Fibroblast of peridontal ligament (primary cell): ENCODE measurements around the gene MEPCE.
A peak's percentile ranks its signal among the peaks of the same experiment; 100 is the strongest.

ENCODE experiments used
- DNase-seq: peaks from one replicate; pipeline ENCODE4 v3.0.0-alpha.2; 2010; ENCODE audit errors: extremely low read depth

Gene MEPCE

GRCh38 chr7:100464791-100465190 lies 35.2 kb downstream of the MEPCE start:
- DNase-seq: no peak

DNA sequence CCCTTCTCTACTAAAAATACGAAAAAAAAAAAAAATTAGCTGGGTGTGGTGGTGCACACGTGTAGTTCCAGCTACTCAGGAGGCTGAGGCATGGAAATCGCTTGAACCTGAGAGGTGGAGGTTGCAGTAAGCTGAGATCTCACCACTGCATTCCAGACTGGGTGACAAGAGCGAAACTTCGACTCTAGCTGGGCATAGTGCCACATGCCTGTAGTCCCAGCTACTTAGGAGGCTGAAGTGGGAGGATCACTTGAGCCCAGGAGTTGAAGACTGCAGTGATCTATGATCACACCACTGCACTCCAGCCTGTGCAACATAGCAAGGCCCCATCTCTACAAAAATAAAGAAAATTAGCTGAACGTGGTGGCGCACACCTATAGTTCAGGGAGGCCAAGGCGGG lies 35.7 kb downstream of the MEPCE start:
- DNase-seq: no peak

GRCh38 chr7:100465702-100466311 lies 36.2 kb downstream of the MEPCE start:
- DNase-seq: peak; percentile 69

- no peak for DNase-seq
Observed at GRCh38 chr7:100466653-100467605, 37.3 kb downstream of the MEPCE start.

DNA sequence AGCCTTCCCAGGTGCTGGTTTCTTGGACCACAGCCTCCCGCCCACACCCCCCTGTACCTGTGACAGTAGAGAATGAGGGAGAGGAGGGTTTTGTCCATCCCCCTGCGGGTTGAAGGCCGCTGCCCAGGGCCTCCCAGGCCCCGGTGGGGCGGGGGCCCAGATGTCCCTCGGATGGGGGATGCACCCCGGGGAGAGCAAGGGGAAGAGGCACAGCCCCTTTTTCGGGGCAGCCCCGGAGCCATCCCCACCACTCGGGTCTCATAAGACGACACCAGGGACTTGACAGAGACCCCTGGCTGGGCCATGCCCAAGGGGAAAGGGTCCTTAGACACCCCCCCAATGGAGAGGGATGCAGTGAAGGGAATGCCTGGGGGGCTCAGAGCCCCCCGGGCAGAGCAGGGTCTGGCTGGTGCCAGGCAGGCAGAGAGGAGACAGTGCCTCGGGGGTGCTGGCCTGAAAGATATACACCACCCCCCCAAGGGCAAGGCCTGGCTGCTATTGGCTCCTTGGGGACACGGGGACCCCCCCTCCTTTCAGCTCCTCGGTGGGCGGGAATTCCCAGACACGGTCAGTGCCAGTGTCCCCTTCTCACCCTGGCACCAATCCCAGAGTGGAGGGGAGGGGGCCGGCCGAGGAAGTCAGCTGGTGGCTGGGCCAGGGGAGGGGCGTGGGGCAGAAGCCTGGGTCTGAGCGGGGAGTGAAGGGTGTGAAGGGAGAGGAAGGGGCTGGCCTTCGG lies 38.2 kb downstream of the MEPCE start:
- no peak for DNase-seq

GRCh38 chr7:100469227-100470044 lies 39.8 kb downstream of the MEPCE start:
- peak; percentile 67 for DNase-seq

- DNase-seq: no peak
Observed at GRCh38 chr7:100471021-100471420, 41.4 kb downstream of the MEPCE start.

DNA sequence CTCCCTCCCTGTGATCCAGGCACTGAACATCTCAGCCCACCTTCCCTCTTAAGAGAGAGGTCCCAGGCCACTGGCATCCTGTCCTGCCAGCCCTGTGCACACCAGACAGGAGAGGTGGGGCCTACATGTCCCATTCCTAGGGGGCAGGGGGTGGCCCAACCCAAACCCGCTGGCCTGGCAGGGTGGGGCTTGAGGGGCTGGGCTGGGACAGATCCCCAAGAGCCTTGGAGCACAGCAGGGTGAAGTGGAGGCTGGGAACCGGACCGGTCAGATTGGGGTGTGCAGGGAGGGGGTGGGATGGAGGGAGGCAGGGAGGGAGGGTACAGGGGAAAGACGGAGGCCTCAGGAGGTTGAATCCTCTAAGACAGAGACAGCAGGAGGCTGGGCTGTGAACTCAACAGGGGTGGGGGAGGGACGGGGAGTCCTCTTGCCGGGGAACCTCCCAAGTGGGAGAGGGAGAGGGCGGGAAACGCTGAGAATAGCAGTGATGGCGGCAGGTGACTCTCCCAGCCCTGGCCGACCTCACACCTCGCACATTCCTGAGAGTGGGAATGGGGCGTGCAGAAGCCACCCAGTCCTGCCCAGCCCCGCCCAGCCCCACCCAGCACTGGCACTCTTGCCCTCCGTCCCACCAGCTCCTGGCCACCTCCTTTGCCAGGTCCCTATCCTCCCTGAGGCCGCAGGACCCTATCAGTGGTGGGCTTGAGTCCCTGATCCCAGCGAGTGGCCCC lies 42.7 kb downstream of the MEPCE start:
- no peak for DNase-seq

- DNase-seq: peak; percentile 20
Observed at GRCh38 chr7:100472854-100473499, 43.3 kb downstream of the MEPCE start.

DNA sequence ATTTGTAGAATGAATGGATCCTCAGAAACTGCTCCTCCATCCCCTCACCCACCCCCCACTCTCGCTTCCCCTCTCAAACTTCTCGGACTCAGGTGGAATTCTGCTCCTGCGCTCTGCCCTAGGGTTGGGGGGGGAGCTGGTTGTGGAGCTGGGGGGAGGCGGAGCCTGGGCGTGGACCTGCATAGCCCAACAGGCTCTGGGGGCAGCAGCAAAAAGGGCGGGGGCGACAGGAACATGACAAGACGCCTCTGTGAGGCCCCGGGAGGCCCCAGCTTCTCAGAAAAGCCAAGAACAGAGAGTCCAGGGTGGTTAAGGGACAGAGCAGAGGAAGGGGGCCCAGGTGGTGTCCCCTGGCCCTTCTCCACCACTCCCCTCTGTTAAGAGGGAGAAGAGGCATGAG lies 45.9 kb downstream of the MEPCE start:
- no peak for DNase-seq

GRCh38 chr7:100476101-100476780 lies 46.6 kb downstream of the MEPCE start:
- DNase-seq: no peak

DNA sequence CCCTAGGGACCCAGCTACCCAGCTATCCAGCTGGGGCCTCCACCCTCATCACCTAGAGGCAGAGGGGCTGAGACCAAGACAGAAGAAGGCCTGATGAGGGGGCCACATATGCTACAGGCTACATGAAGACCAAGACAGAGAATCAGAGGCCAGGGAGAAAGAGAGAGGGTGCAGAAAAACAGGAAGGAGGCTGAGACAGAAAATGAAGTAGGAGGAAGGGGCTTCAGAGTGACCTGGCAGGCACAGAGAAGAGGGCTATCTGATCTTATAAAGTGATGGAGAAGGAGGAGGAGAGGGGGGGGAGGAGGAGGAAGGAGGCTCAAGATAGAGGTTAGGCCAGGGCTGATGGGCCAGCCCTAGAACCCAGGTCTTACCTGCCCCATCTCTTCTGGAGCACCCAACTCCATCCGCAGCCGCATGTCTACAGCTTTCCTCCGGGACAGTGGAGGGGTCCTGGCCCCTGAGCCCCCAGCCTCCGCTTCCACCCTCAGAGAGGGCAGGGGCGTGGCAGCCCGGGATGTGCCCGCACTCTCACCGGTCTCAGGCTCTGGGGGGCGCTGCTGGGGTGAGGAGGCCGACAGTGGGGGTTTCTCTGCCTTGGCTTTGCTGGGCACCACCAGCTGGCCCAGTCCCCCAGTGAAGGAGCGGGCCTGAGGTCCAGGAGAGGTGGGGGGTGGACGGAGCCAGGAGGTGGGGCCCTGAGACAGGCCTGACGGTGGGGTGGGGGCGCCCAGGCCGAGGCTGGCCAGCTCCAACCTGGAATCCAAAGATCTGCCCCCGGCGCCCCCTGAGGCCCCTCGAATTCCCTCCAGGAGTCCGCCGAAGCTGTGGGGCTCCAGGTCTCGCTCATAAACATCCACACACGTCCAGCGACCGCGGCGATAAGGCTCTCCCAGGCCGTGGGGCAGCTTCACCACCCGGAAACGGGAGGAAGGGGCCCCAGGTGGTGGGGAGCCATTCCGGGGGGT lies 47.6 kb downstream of the MEPCE start:
- no peak for DNase-seq

DNA sequence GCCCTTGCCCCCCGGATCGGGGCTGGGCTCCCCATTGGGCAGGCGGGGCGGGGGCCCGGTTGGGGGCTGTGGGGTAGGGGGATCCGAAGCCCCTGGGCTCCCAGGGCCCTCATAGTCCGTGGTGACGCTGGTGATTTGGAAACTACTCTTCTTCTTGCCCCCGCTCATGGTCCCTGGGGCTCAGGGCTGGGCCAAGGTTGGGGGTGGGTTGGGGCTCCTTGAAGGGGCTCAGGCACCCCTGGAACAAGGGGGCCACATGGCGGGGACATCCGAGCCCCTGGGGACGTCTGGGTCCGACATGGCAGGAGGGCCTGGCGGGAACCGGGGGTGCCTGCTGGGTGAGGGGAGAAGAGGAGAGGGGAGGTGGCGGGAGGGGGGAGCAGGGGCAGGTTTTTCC lies 48.2 kb downstream of the MEPCE start:
- DNase-seq: no peak

- peak; percentile 89 for DNase-seq
Observed at GRCh38 chr7:100478958-100479660, 49.5 kb downstream of the MEPCE start, which contains the start of gene TSC22D4. TSS of gene TSC22D4 (minus strand) at chr7:100479214. CDS start at chr7:100478038, 1,176 bp downstream.

GRCh38 chr7:100481466-100481865 lies 51.8 kb downstream of the MEPCE start:
- DNase-seq: no peak

DNA sequence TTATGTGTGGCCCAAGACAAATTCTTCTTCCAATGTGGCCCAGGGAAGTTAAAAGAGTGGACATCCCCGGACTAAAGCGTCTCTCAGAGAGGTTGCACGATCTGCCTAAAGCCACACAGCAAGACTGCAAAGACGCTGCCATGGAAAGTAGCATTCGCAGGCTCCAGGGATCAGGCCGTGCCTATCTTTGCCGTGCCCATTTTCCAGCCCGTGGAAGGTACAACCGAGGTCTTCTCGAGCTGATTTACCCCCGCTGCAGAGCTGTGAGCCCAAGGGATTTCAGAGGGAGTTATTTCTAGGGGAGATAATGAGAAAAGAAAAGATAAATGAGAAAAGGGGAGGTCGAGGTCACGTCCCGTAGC lies 53.1 kb downstream of the MEPCE start:
- DNase-seq: no peak

- DNase-seq: peak; percentile 24
Observed at GRCh38 chr7:100483090-100483721, 53.6 kb downstream of the MEPCE start.
